ENCODE measurements around the gene MAP1LC3B2.

- TF ChIP-seq CTCF (IDR thresholded peaks at IDR 0.05) = no peak
- no peak for TF ChIP-seq POLR2A (IDR thresholded peaks at IDR 0.05)
- no peak for TF ChIP-seq EP300 (IDR thresholded peaks at IDR 0.05)
- TF ChIP-seq POLR2AphosphoS5 (IDR thresholded peaks at IDR 0.05) = no peak
Observed at GRCh38 chr12:116524311-116524710, 34.9 kb upstream of the MAP1LC3B2 start.

All from upper lobe of left lung (tissue), 4 donors.